Endothelial cell (in vitro differentiated cells): Measurements from ENCODE around the gene COQ3. TPM values are rescaled to one million over a fixed set of nuclear protein-coding genes. Genes with fewer than 3 reads are reported as not detected.

Experiments
- DNase-seq: peaks from one replicate; pipeline ENCODE4 v3.0.0; 2021; ENCODE audit warnings: low spot score
- H3K27ac Mint-ChIP-seq: one replicate; pipeline ENCODE4 v1.8.0; 2021; ENCODE audit warnings: mixed read lengths, inconsistent platforms; ENCODE audit not compliant: unreplicated experiment
- H3K27me3 Mint-ChIP-seq: one replicate; pipeline ENCODE4 v1.8.0; 2021; ENCODE audit warnings: mild to moderate bottlenecking, moderate library complexity, mixed read lengths, inconsistent platforms; ENCODE audit not compliant: unreplicated experiment
- H3K36me3 Mint-ChIP-seq: one replicate; pipeline ENCODE4 v1.8.0; 2021; ENCODE audit warnings: mild to moderate bottlenecking, low read depth, mixed read lengths, inconsistent platforms; ENCODE audit not compliant: unreplicated experiment
- H3K4me1 Mint-ChIP-seq: one replicate; pipeline ENCODE4 v1.8.0; 2021; ENCODE audit warnings: mild to moderate bottlenecking, mixed read lengths, inconsistent platforms; ENCODE audit not compliant: unreplicated experiment
- H3K4me3 Mint-ChIP-seq: one replicate; pipeline ENCODE4 v1.8.0; 2021; ENCODE audit warnings: mild to moderate bottlenecking, mixed read lengths, inconsistent platforms; ENCODE audit not compliant: unreplicated experiment
- H3K9me3 Mint-ChIP-seq: one replicate; pipeline ENCODE4 v1.8.0; 2021; ENCODE audit warnings: mixed read lengths, inconsistent platforms; ENCODE audit not compliant: unreplicated experiment
- total RNA-seq: library from RNA; stranded (reverse); fragmentation: NEBNext Ultra II Directional; extraction: Animal tissue kit (Norgen Biotek cat#: 25700); gene quantifications from one replicate; pipeline ENCODE4 v1.2.1, GENCODE V29; 2021; ENCODE audit not compliant: unreplicated experiment
- TF ChIP-seq, protein P1 (sequence below): fragments of 200-600 bp; sonication (generic); IDR thresholded peaks from one replicate; pipeline ENCODE4 v1.5.0; 2021; ENCODE audit warnings: antibody characterized with exemption; ENCODE audit not compliant: unreplicated experiment

The COQ3 gene
- total RNA-seq, 1 donor from 2014 or later = 2.9 TPM

DNA sequence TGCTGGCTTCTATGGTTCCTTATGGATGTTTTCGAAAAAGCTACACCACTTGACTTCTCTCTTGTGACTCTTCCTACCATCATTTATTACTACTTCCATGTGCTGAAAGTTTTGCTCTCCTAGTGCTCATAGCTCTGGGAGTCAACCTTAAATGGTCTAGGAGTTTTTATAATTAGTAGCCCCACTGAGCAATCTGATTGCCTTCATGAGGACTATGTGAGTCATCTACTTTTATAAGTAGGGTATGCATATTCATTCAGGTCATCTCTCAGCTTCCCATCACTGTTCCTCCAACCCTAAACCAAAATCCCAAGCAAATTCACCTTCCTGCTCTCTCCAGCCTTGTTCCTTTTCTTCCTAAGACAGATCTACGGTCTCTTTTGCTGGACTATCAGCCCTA, 27.1 kb downstream of the COQ3 start:
- TF ChIP-seq, protein P1, sequence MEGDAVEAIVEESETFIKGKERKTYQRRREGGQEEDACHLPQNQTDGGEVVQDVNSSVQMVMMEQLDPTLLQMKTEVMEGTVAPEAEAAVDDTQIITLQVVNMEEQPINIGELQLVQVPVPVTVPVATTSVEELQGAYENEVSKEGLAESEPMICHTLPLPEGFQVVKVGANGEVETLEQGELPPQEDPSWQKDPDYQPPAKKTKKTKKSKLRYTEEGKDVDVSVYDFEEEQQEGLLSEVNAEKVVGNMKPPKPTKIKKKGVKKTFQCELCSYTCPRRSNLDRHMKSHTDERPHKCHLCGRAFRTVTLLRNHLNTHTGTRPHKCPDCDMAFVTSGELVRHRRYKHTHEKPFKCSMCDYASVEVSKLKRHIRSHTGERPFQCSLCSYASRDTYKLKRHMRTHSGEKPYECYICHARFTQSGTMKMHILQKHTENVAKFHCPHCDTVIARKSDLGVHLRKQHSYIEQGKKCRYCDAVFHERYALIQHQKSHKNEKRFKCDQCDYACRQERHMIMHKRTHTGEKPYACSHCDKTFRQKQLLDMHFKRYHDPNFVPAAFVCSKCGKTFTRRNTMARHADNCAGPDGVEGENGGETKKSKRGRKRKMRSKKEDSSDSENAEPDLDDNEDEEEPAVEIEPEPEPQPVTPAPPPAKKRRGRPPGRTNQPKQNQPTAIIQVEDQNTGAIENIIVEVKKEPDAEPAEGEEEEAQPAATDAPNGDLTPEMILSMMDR = no peak
- no peak overlapping the region for H3K4me3 Mint-ChIP-seq
- no peaks in the 10 kb centered on the region for H3K27me3 Mint-ChIP-seq
- no peaks in the 10 kb centered on the region for H3K36me3 Mint-ChIP-seq
- DNase-seq = no peak
- no peaks in the 10 kb centered on the region for H3K9me3 Mint-ChIP-seq
- no peaks in the 10 kb centered on the region for H3K4me1 Mint-ChIP-seq
- H3K27ac Mint-ChIP-seq = no peak overlapping the region

DNA sequence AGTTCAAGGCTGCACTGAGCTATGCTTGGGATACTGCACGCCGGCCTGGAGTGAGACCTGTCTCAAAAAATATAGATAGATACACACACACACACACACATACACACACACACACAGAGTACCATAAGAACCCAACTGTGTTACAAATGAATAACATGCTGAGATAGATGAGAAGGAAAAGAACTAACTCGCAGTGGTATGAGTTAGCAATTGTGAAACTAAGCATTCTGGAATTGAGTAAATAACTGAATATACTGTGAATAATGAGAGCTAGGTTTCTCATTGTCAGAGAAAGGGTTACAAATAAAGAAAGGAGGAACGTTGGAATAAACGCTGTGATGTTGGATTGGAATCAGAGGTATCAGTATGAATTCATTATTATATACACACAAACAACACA, 30.0 kb downstream of the COQ3 start:
- TF ChIP-seq, protein P1 = no peak
- Mint-ChIP-seq H3K4me1 (no peaks in the 10 kb centered on the region), H3K36me3 (no peaks in the 10 kb centered on the region), H3K4me3 (no peak overlapping the region), H3K27ac (no peak overlapping the region), H3K9me3 (no peaks in the 10 kb centered on the region), H3K27me3 (peaks cover 2% of the 10 kb centered on the region)
- no peak for DNase-seq

DNA sequence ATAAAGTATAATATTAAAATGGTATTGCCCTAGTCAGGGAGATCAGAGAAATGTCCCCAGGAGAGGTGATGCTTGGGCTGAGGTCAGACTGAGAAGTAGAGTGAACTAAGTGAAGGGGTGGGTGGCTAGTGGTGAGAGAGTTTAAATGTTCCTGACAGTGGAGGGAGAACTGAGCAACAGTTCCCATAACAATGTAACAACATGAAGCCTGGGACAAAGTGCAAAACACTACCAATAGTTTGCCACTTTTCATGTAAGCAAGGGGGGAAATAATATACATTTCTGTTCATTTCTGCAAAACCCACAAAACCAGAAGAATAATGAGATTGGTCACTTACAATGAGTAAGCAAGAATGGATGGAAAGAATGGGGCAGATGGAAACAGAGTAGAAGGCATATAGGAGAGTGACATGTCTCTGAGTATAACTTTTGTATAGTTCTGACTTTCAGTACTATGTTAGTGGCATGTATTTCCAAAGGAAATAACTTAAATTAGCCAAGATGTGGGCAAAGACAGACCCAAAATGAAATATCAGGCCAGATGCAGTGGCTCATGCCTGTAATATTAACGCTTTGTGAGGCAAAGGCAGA, 31.2 kb downstream of the COQ3 start:
- H3K27me3 Mint-ChIP-seq = peaks cover 2% of the 10 kb centered on the region
- H3K9me3 Mint-ChIP-seq = no peaks in the 10 kb centered on the region
- no peak overlapping the region for H3K4me3 Mint-ChIP-seq
- DNase-seq = no peak
- no peaks in the 10 kb centered on the region for H3K4me1 Mint-ChIP-seq
- no peak overlapping the region for H3K27ac Mint-ChIP-seq
- TF ChIP-seq, protein P1 = no peak
- no peaks in the 10 kb centered on the region for H3K36me3 Mint-ChIP-seq

DNA sequence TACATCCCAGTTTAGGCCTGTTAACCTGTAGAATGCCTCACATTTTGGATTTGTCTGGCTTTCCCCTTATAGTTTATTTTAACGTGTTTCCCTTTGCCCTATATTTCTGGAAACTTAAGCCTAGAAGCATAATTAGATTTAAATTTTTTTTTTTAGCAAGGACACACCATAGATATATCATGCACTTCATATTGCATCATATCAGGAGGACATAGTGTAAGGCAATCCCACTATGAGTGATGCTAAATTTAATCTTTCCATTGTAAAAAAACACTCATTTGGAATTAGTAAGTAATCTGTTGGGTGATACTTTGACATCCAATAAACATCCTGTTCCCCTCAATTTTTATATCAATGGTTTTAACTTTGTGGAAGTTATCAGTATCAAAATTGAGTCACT, 34.2 kb downstream of the COQ3 start:
- Mint-ChIP-seq H3K36me3 (no peaks in the 10 kb centered on the region), H3K27ac (no peak overlapping the region), H3K27me3 (peaks cover 2% of the 10 kb centered on the region), H3K9me3 (no peaks in the 10 kb centered on the region), H3K4me1 (no peaks in the 10 kb centered on the region), H3K4me3 (no peak overlapping the region)
- no peak for DNase-seq
- TF ChIP-seq, protein P1 = no peak

DNA sequence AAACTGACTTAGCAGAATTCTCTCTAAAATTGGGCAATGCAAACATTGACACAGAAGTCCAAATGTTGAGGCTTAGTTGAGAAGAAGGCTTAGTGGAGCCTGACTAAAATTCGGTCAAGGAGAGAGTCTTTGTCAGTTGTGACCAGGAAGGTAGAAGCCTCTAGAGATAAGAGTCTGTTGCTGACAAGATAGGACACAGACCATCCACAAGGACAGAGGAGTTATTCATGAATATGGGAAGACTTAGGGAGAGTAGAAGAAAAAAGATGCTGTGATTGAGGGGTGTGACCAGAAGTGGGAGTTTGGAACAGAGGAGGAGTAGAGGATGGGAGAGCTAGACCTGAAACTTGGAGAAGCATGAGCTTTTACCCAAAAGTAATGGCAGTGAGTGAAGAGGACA, 37.4 kb downstream of the COQ3 start:
- TF ChIP-seq, protein P1 = no peak
- Mint-ChIP-seq H3K9me3 (no peaks in the 10 kb centered on the region), H3K36me3 (no peaks in the 10 kb centered on the region), H3K27me3 (peaks cover 4% of the 10 kb centered on the region), H3K4me1 (no peaks in the 10 kb centered on the region), H3K27ac (no peak overlapping the region), H3K4me3 (no peak overlapping the region)
- no peak for DNase-seq
